HCT116 (cell line): ENCODE results near the gene CDS1.

ENCODE experiments used
- EGR1 ChIP-seq: IDR thresholded peaks from 2 replicates; pipeline ENCODE4 v1.6.1; 2012; ENCODE audit warnings: low read depth
- EZH2 ChIP-seq: fragments of 200-600 bp; sonication (generic); IDR thresholded peaks from 2 replicates; pipeline ENCODE4 v1.6.1; 2017; ENCODE audit warnings: antibody characterized with exemption, mixed run types
- EZH2phosphoT487 ChIP-seq: fragments of 200-600 bp; IDR thresholded peaks from 2 replicates; pipeline ENCODE4 v1.6.1; 2018; ENCODE audit warnings: antibody characterized with exemption, borderline replicate concordance
- MAX ChIP-seq: IDR thresholded peaks from 2 replicates; pipeline ENCODE4 v1.6.1; 2012
- POLR2A ChIP-seq: IDR thresholded peaks from 2 replicates; pipeline ENCODE4 v1.7.0; 2011; ENCODE audit warnings: borderline replicate concordance; ENCODE audit not compliant: insufficient read depth, insufficient read length; ENCODE audit errors: extremely low read depth
- POLR2AphosphoS5 ChIP-seq: IDR thresholded peaks from 2 replicates; pipeline ENCODE4 v1.6.1; 2011; ENCODE audit warnings: mild to moderate bottlenecking, low read depth, low read length, moderate library complexity
- RAD21 ChIP-seq: IDR thresholded peaks from 2 replicates; pipeline ENCODE4 v1.6.1; 2012; ENCODE audit warnings: low read depth, mild to moderate bottlenecking
- SRF ChIP-seq: IDR thresholded peaks from 2 replicates; pipeline ENCODE4 v1.6.1; 2012; ENCODE audit warnings: low read depth
- TCF7L2 ChIP-seq: IDR thresholded peaks from 2 replicates; pipeline ENCODE4 v1.7.0; 2011; ENCODE audit warnings: borderline replicate concordance, inconsistent platforms; ENCODE audit not compliant: insufficient read depth, insufficient read length; ENCODE audit errors: extremely low read depth
- YY1 ChIP-seq: IDR thresholded peaks from 2 replicates; pipeline ENCODE4 v1.6.1; 2011; ENCODE audit warnings: low read length, low read depth, moderate library complexity, mild to moderate bottlenecking; ENCODE audit not compliant: insufficient replicate concordance; ENCODE audit errors: extremely low read depth
- TF ChIP-seq, protein P1 (sequence below): IDR thresholded peaks from 2 replicates; pipeline ENCODE4 v1.6.1; 2012; ENCODE audit warnings: low read depth
- TF ChIP-seq, protein P2 (sequence below), 3 experiments: fragments of 200-600 bp in 1 of 3; sonication (generic) in 1 of 3; IDR thresholded peaks in 2 of 3; conservative IDR thresholded peaks in 1 of 3; 2 replicates each; pipeline ENCODE4 v1.5.1; 2012 to 2017; ENCODE audit warnings: low read depth in 2 of 3, low read length in 2 of 3, antibody characterized with exemption in 1 of 3, borderline replicate concordance in 1 of 3, control low read depth in 1 of 3, mild to moderate bottlenecking in 1 of 3, mixed read lengths in 1 of 3, mixed run types in 1 of 3, moderate library complexity in 1 of 3; ENCODE audit not compliant: insufficient read depth in 1 of 3

GRCh38 chr4:84634961-84635360, 52.0 kb downstream of the CDS1 start:
- TF ChIP-seq EZH2 = no peak
- TF ChIP-seq POLR2AphosphoS5 = no peak
- no peak for TF ChIP-seq SRF
- TF ChIP-seq, protein P1, sequence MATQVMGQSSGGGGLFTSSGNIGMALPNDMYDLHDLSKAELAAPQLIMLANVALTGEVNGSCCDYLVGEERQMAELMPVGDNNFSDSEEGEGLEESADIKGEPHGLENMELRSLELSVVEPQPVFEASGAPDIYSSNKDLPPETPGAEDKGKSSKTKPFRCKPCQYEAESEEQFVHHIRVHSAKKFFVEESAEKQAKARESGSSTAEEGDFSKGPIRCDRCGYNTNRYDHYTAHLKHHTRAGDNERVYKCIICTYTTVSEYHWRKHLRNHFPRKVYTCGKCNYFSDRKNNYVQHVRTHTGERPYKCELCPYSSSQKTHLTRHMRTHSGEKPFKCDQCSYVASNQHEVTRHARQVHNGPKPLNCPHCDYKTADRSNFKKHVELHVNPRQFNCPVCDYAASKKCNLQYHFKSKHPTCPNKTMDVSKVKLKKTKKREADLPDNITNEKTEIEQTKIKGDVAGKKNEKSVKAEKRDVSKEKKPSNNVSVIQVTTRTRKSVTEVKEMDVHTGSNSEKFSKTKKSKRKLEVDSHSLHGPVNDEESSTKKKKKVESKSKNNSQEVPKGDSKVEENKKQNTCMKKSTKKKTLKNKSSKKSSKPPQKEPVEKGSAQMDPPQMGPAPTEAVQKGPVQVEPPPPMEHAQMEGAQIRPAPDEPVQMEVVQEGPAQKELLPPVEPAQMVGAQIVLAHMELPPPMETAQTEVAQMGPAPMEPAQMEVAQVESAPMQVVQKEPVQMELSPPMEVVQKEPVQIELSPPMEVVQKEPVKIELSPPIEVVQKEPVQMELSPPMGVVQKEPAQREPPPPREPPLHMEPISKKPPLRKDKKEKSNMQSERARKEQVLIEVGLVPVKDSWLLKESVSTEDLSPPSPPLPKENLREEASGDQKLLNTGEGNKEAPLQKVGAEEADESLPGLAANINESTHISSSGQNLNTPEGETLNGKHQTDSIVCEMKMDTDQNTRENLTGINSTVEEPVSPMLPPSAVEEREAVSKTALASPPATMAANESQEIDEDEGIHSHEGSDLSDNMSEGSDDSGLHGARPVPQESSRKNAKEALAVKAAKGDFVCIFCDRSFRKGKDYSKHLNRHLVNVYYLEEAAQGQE = no peak
- TF ChIP-seq EZH2phosphoT487 = no peak
- TF ChIP-seq, protein P2, sequence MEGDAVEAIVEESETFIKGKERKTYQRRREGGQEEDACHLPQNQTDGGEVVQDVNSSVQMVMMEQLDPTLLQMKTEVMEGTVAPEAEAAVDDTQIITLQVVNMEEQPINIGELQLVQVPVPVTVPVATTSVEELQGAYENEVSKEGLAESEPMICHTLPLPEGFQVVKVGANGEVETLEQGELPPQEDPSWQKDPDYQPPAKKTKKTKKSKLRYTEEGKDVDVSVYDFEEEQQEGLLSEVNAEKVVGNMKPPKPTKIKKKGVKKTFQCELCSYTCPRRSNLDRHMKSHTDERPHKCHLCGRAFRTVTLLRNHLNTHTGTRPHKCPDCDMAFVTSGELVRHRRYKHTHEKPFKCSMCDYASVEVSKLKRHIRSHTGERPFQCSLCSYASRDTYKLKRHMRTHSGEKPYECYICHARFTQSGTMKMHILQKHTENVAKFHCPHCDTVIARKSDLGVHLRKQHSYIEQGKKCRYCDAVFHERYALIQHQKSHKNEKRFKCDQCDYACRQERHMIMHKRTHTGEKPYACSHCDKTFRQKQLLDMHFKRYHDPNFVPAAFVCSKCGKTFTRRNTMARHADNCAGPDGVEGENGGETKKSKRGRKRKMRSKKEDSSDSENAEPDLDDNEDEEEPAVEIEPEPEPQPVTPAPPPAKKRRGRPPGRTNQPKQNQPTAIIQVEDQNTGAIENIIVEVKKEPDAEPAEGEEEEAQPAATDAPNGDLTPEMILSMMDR (IDR thresholded peaks at IDR 0.05 in 2 of 3, conservative IDR thresholded peaks at IDR 0.05 in 1 of 3; ENCODE audit: borderline replicate concordance in 1 of 3, insufficient read depth in 1 of 3, low read depth in 2 of 3, low read length in 2 of 3) = no peak
- no peak for TF ChIP-seq MAX
- TF ChIP-seq POLR2A = no peak
- no peak for TF ChIP-seq RAD21
- no peak for TF ChIP-seq TCF7L2
- TF ChIP-seq EGR1 = no peak
- no peak for TF ChIP-seq YY1
